Testis (tissue), 3 donors: ENCODE data around the gene RNF212. TPM values are rescaled to one million over a fixed set of nuclear protein-coding genes. Genes with fewer than 3 reads are reported as not detected.
"Not testable (repeated sequence)": the region's sequence is repeated elsewhere in the genome, so short reads cannot be mapped to it uniquely, and the experiment has no call there.

ENCODE experiments used
- DNase-seq: peaks from one replicate; pipeline ENCODE4 v3.0.0-alpha.2; 2019
- H3K27ac ChIP-seq, 2 donors: fragments of 200-600 bp; sonication (generic); one replicate each; pipeline ENCODE4 v1.5.1; 2019
- H3K27me3 ChIP-seq: fragments of 200-600 bp; sonication (generic); one replicate; pipeline ENCODE4 v1.5.1; 2019
- H3K36me3 ChIP-seq: fragments of 200-600 bp; sonication (generic); one replicate; pipeline ENCODE4 v1.5.1; 2017; ENCODE audit warnings: low read depth; ENCODE audit errors: missing control alignments
- H3K4me1 ChIP-seq: fragments of 200-600 bp; sonication (generic); one replicate; pipeline ENCODE4 v1.5.1; 2019
- H3K4me3 ChIP-seq, 2 donors: fragments of 200-600 bp; sonication (generic); one replicate each; pipeline ENCODE4 v1.5.1; 2017 to 2019
- H3K9me3 ChIP-seq: fragments of 200-600 bp; sonication (generic); one replicate; pipeline ENCODE4 v1.5.1; 2017
- CTCF ChIP-seq, 3 experiments: fragments of 450-650 bp in 2 of 3; fragments of 200-600 bp in 1 of 3; sonication (generic) in 1 of 3; IDR thresholded peaks; one replicate each; pipeline ENCODE4 v1.5.1; 2016 to 2019; ENCODE audit warnings: antibody characterized with exemption in 3 of 3, mild to moderate bottlenecking in 2 of 3, moderate library complexity in 1 of 3
- POLR2A ChIP-seq: fragments of 450-650 bp; IDR thresholded peaks from one replicate; pipeline ENCODE4 v1.6.1; 2017; ENCODE audit warnings: antibody characterized with exemption, mild to moderate bottlenecking, moderate library complexity
- WGBS, 2 donors: methylation state at CpG; one replicate each; pipeline ENCODE4 v1.1.5; 2018; 5-methylcytosine and 5-hydroxymethylcytosine counted together
- intact Hi-C: fragments of 100-400 bp; cut with DNase I; formaldehyde crosslinking; loops from one replicate; pipeline ENCODE4 v1.15.1; 2023; ENCODE audit warnings: low total_unique reads
- polyA plus RNA-seq: library from polyadenylated mRNA; stranded (reverse); fragments of 350-450 nt; fragmentation: Illumina TruSeq; extraction: RNeasy Lipid Tissue Mini Kit (QIAGEN cat#74804); gene quantifications from one replicate; pipeline ENCODE4 v1.2.3, GENCODE V29; 2014; ENCODE audit warnings: low read depth, low replicate concordance; ENCODE audit not compliant: insufficient read depth
- total RNA-seq, 2 donors: library from RNA; depleted of rRNA; stranded (reverse); fragments of >200 nt; gene quantifications; one replicate each; pipeline ENCODE4 v1.2.3, GENCODE V29; 2016

RNF212 gene
- total and polyA plus RNA-seq, 3 donors from 2014 or later = 21.0 to 40.3 (median 33.6) TPM

DNA sequence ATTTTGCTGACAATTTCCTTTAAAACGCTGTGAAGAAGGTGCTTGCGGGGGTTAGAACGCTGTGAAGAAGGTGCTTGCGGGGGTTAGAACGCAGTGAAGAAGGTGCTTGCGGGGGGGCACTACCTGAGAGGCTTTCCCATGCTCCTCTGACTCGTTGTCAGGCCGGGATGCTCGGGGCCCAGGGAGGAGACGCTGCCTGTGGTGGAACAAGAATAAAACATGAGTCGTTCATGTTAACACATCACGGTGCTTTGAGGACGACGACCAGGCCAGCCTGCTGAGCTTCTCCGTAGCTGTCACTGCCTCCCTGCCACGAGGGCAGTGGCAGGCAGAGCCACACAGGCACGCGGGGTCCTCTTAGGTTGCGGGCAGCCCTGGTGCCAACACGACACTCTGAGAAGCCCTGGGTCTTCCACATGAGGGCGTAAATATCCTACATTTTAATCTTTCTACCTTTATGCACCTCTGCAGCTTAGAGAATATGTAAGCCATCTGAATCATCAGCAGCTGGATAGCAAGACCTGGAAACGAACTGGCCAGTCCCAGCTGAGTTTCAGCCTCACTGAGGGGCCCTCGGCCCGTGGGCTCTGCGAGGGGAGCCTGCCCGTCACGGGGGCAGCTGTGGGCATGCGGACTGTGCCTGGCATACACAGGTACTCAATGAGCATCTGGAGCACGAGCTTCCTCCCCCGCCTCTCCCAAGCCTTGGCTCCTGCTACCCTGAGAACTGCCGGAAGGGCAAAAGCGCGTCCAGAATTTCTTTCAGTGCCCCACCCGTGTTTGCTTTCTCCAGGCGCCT lies 55.0 kb downstream of the RNF212 start:
- H3K27ac ChIP-seq = no peak overlapping the region
- H3K9me3 ChIP-seq = no peaks in the 10 kb centered on the region
- 63 to 74% methylated on average over 21 to 35 of the region's 35 CpGs for WGBS, 2 donors
- TF ChIP-seq POLR2A (no peak), CTCF (IDR thresholded peaks at IDR 0.05) (no peak)
- no peaks in the 10 kb centered on the region for H3K4me1 ChIP-seq
- H3K27me3 ChIP-seq = no peaks in the 10 kb centered on the region
- H3K36me3 ChIP-seq = no peaks in the 10 kb centered on the region
- no peak overlapping the region for H3K4me3 ChIP-seq
- intact Hi-C loops = no loop called here
- DNase-seq = peak; percentile 13

DNA sequence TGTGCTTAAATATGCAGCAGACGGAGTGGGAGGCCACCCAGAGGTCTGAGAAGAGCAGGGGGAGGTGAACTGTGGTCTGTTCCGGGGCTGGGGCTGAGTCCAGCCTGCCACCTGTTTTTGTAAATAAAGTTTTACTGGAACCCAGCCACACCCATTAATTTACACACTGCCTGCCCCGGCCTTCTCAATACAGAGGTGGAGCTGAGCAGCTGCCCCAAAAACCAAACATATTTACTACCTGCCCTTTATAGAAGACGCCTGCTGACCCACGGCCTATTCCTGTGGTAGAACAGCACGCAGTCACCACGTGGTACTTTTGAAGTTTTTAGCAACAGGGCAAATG lies 56.0 kb downstream of the RNF212 start:
- Histone ChIP-seq H3K27ac (no peak overlapping the region), H3K4me1 (no peaks in the 10 kb centered on the region), H3K9me3 (no peaks in the 10 kb centered on the region), H3K4me3 (no peak overlapping the region), H3K27me3 (no peaks in the 10 kb centered on the region), H3K36me3 (no peaks in the 10 kb centered on the region)
- no peak for DNase-seq
- 77 to 85% methylated on average over 7 of the region's 7 CpGs for WGBS, 2 donors
- intact Hi-C loops = no loop called here
- TF ChIP-seq POLR2A (no peak), CTCF (IDR thresholded peaks at IDR 0.05) (no peak)

GRCh38 chr4:1056671-1057402 lies 56.5 kb downstream of the RNF212 start:
- DNase-seq = no peak
- H3K9me3 ChIP-seq = no peaks in the 10 kb centered on the region
- intact Hi-C loops = no loop called here
- no peak overlapping the region for H3K27ac ChIP-seq
- no peak overlapping the region for H3K4me3 ChIP-seq
- no peaks in the 10 kb centered on the region for H3K4me1 ChIP-seq
- H3K36me3 ChIP-seq = no peaks in the 10 kb centered on the region
- no peaks in the 10 kb centered on the region for H3K27me3 ChIP-seq
- TF ChIP-seq CTCF (IDR thresholded peaks at IDR 0.05) (no peak), POLR2A (no peak)
- WGBS, 2 donors = 81 to 83% methylated on average over 28 of the region's 28 CpGs

DNA sequence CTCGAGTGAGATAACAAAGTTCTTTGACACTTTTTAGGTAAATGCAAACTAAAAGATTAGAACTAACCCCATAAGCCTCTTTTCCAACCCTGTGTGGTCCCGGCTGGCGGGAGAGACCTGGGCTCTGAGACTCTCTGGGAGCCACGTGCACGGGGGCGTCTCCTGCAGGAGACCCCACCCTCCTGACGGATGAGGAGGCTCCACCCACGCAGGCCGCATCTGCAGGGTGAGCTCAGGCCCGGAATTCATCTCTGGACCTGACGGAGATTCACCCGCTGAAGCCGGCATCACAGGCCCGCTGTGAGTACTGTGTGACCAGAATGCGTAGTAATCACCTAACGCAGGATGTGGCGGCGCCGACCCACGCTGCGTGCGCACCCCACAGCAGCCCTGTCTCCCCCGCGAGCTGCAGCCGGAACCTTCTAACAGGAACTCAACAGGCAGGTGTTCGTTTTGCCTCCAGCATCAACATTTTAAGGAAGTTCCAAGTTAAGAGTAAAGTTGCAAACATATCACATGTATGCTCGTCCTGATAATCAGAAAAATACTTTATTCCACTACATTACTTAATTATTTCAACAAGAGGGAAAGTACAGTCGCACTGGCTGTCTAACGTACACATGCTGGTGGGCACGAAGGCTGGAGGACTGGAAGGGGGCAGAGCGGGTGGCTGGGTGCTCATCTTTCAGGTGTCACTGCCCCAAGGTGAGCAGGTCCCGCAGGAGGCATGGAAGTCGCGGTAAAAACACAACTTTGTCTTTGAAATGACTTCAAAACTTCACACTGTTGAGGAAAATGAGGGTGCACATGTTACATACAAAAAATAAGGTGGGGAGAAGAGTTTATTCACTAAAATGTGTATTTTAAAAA lies 57.4 kb downstream of the RNF212 start:
- H3K4me1 ChIP-seq = no peaks in the 10 kb centered on the region
- intact Hi-C loops = no loop called here
- H3K27ac ChIP-seq = no peak overlapping the region
- no peaks in the 10 kb centered on the region for H3K36me3 ChIP-seq
- no peaks in the 10 kb centered on the region for H3K27me3 ChIP-seq
- no peaks in the 10 kb centered on the region for H3K9me3 ChIP-seq
- 24 to 35% methylated on average over 18 to 34 of the region's 34 CpGs for WGBS, 2 donors
- H3K4me3 ChIP-seq = peak overlapping the region in 1 of 2 donors; percentile 23
- TF ChIP-seq CTCF (IDR thresholded peaks at IDR 0.05) (no peak), POLR2A (no peak)
- peak; percentile 63 for DNase-seq

- H3K27me3 ChIP-seq, DNase-seq, H3K4me1 ChIP-seq, H3K27ac ChIP-seq, H3K9me3 ChIP-seq, intact Hi-C loops, H3K36me3 ChIP-seq: not testable (repeated sequence)
- WGBS, 2 donors = 20 to 40% methylated on average over 3 to 13 of the region's 13 CpGs
- H3K4me3 ChIP-seq = peak overlapping the region in 1 of 2 donors; percentile 23
Observed at GRCh38 chr4:1055243-1055701, 58.1 kb downstream of the RNF212 start.

GRCh38 chr4:1054696-1055242 lies 58.6 kb downstream of the RNF212 start:
- H3K4me1 ChIP-seq, DNase-seq, H3K36me3 ChIP-seq, H3K4me3 ChIP-seq, H3K27me3 ChIP-seq, intact Hi-C loops, H3K27ac ChIP-seq, H3K9me3 ChIP-seq: not testable (repeated sequence)
- 89% methylated on average over 5 of the region's 11 CpGs; no CpG with 5 or more reads in 1 of the 2 donors for WGBS, 2 donors

- H3K4me3 ChIP-seq, intact Hi-C loops, DNase-seq, H3K36me3 ChIP-seq, H3K9me3 ChIP-seq, H3K27ac ChIP-seq, H3K4me1 ChIP-seq, H3K27me3 ChIP-seq: not testable (repeated sequence)
- WGBS, 2 donors = 69 to 71% methylated on average over 6 to 7 of the region's 7 CpGs
Observed at GRCh38 chr4:1053891-1054290, 59.5 kb downstream of the RNF212 start.
